ENCODE measurements around the gene RAB9A. TPM values are rescaled to one million over a fixed set of nuclear protein-coding genes. Genes with fewer than 3 reads are reported as not detected.

RAB9A gene
- total RNA-seq, 2 experiments from 2014 or later: 11.7 to 14.1 TPM

- intact Hi-C loops (cut with micrococcal nuclease; ENCODE audit: unreplicated experiment): no loop called here
- peaks cover 82% of the 10 kb centered on the region for H3K36me3 ChIP-seq (ENCODE audit: insufficient read depth, low read length)
- H3K4me3 ChIP-seq (ENCODE audit: low read depth, low read length, poor library complexity, severe bottlenecking): no peak overlapping the region
- no peak overlapping the region for H3K4me2 ChIP-seq (ENCODE audit: low read length)
- no peak for DNase-seq (ENCODE audit: low spot score)
- H3K9me3 ChIP-seq (ENCODE audit: low read length): no peaks in the 10 kb centered on the region
- BruUV-seq (replicated peaks): no TSS peak
- ChIA-PET CTCF (ENCODE audit: unreplicated experiment) (no interaction called here), POLR2A (no interaction called here)
- H2AFZ ChIP-seq (ENCODE audit: low read length): no peak overlapping the region
- no peaks in the 10 kb centered on the region for H4K20me1 ChIP-seq (ENCODE audit: insufficient read depth, low read length)
- H3K9me2 ChIP-seq (ENCODE audit: insufficient read depth, low read length): no peaks in the 10 kb centered on the region
- peaks cover 27% of the 10 kb centered on the region for H3K4me1 ChIP-seq (ENCODE audit: insufficient read depth, low read length, poor library complexity, severe bottlenecking)
- no peak for TF ChIP-seq EZH2phosphoT487 (IDR thresholded peaks at IDR 0.05; ENCODE audit: borderline replicate concordance, low read depth, low read length)
- TF ChIP-seq CTCF (conservative IDR thresholded peaks at IDR 0.05; ENCODE audit: low read length): no peak
- H3K79me2 ChIP-seq (ENCODE audit: insufficient read depth, low read depth, low read length): peaks cover 29% of the 10 kb centered on the region
- H3K27ac ChIP-seq (ENCODE audit: low read depth, low read length, poor library complexity, severe bottlenecking): no peak overlapping the region
Observed at GRCh38 chrX:13717700-13718472, 29.0 kb downstream of the RAB9A start.

GRCh38 chrX:13719192-13719856 is 30.4 kb downstream of the RAB9A start:
- H4K20me1 ChIP-seq (ENCODE audit: insufficient read depth, low read length): no peaks in the 10 kb centered on the region
- no peak overlapping the region for H3K4me2 ChIP-seq (ENCODE audit: low read length)
- H3K4me3 ChIP-seq (ENCODE audit: low read depth, low read length, poor library complexity, severe bottlenecking): no peak overlapping the region
- H3K9me3 ChIP-seq (ENCODE audit: low read length): no peaks in the 10 kb centered on the region
- DNase-seq (ENCODE audit: low spot score): no peak
- H3K36me3 ChIP-seq (ENCODE audit: insufficient read depth, low read length): peaks cover 84% of the 10 kb centered on the region
- H2AFZ ChIP-seq (ENCODE audit: low read length): no peak overlapping the region
- TF ChIP-seq CTCF (conservative IDR thresholded peaks at IDR 0.05; ENCODE audit: low read length): no peak
- TF ChIP-seq EZH2phosphoT487 (IDR thresholded peaks at IDR 0.05; ENCODE audit: borderline replicate concordance, low read depth, low read length): no peak
- no TSS peak for BruUV-seq (replicated peaks)
- peaks cover 32% of the 10 kb centered on the region for H3K4me1 ChIP-seq (ENCODE audit: insufficient read depth, low read length, poor library complexity, severe bottlenecking)
- H3K9me2 ChIP-seq (ENCODE audit: insufficient read depth, low read length): no peaks in the 10 kb centered on the region
- H3K27ac ChIP-seq (ENCODE audit: low read depth, low read length, poor library complexity, severe bottlenecking): no peak overlapping the region
- ChIA-PET CTCF (ENCODE audit: unreplicated experiment) (no interaction called here), POLR2A (interaction anchor here (0.8 to 1.5 kb wide), 2 partner anchors 17 to 21 kb away, joined by 3 to 5 read pairs; no protein-coding TSS in a partner anchor)
- peaks cover 43% of the 10 kb centered on the region for H3K79me2 ChIP-seq (ENCODE audit: insufficient read depth, low read depth, low read length)
- intact Hi-C loops (cut with micrococcal nuclease; ENCODE audit: unreplicated experiment): no loop called here

GRCh38 chrX:13721371-13721770 is 32.4 kb downstream of the RAB9A start:
- Histone ChIP-seq H3K79me2 (ENCODE audit: insufficient read depth, low read depth, low read length) (peaks cover 60% of the 10 kb centered on the region), H3K4me1 (ENCODE audit: insufficient read depth, low read length, poor library complexity, severe bottlenecking) (peaks cover 32% of the 10 kb centered on the region), H4K20me1 (ENCODE audit: insufficient read depth, low read length) (no peaks in the 10 kb centered on the region), H3K4me2 (ENCODE audit: low read length) (peak overlapping the region; percentile 60; the same call in 1 of the 2 replicates), H3K9me2 (ENCODE audit: insufficient read depth, low read length) (no peaks in the 10 kb centered on the region), H3K4me3 (ENCODE audit: low read depth, low read length, poor library complexity, severe bottlenecking) (peak overlapping the region; percentile 46), H3K36me3 (ENCODE audit: insufficient read depth, low read length) (peaks cover 72% of the 10 kb centered on the region), H3K9me3 (ENCODE audit: low read length) (no peaks in the 10 kb centered on the region), H3K27ac (ENCODE audit: low read depth, low read length, poor library complexity, severe bottlenecking) (peak overlapping the region; percentile 68), H2AFZ (ENCODE audit: low read length) (no peak overlapping the region)
- intact Hi-C loops (cut with micrococcal nuclease; ENCODE audit: unreplicated experiment): no loop called here
- TF ChIP-seq EZH2phosphoT487 (IDR thresholded peaks at IDR 0.05; ENCODE audit: borderline replicate concordance, low read depth, low read length): no peak
- no peak for TF ChIP-seq CTCF (conservative IDR thresholded peaks at IDR 0.05; ENCODE audit: low read length)
- BruUV-seq (replicated peaks): no TSS peak
- ChIA-PET POLR2A (interaction anchor here (0.9 to 1.9 kb wide), 6 partner anchors 10 to 34 kb away, joined by 3 to 17 read pairs (median 4); partner anchors contain the start of genes OFD1 and TRAPPC2), CTCF (ENCODE audit: unreplicated experiment) (no interaction called here)
- DNase-seq (ENCODE audit: low spot score): no peak

All from OCI-LY7 (cell line).